ENCODE measurements around the gene LCE2C.
"Not testable (repeated sequence)": the region's sequence is repeated elsewhere in the genome, so short reads cannot be mapped to it uniquely, and the experiment has no call there.

The LCE2C gene

GRCh38 chr1:152674983-152675382 lies at the start of gene LCE2C:
Gene LCE2C, plus strand, starts transcription at chr1:152675279. Its CDS starts 737 bp downstream, at chr1:152676016.
- not testable (repeated sequence) for DNase-seq

- DNase-seq = no peak
These were observed 48.3 kb upstream of the LCE2C start for GRCh38 chr1:152626744-152627143.

- DNase-seq = no peak
These were observed 44.5 kb upstream of the LCE2C start for GRCh38 chr1:152630596-152630995.

GRCh38 chr1:152640351-152640750 lies 34.7 kb upstream of the LCE2C start:
- no peak for DNase-seq

GRCh38 chr1:152643945-152644344 lies 31.1 kb upstream of the LCE2C start:
- DNase-seq = no peak

GRCh38 chr1:152645146-152645545 lies 29.9 kb upstream of the LCE2C start:
- no peak for DNase-seq

- DNase-seq = no peak
These were observed 28.4 kb upstream of the LCE2C start for GRCh38 chr1:152646656-152647055.

GRCh38 chr1:152654110-152654509 lies 21.0 kb upstream of the LCE2C start:
- peak; percentile 11 for DNase-seq

GRCh38 chr1:152656459-152656858 lies 18.6 kb upstream of the LCE2C start:
- DNase-seq = no peak

GRCh38 chr1:152657677-152658076 lies 17.4 kb upstream of the LCE2C start:
- DNase-seq = no peak

- no peak for DNase-seq
These were observed 16.4 kb upstream of the LCE2C start for GRCh38 chr1:152658649-152659048.

GRCh38 chr1:152663098-152663497 lies 12.0 kb upstream of the LCE2C start, which contains the start of gene LCE2D:
Gene LCE2D, plus strand, starts transcription at chr1:152663380. Its CDS starts 726 bp downstream, at chr1:152664106.
- DNase-seq = no peak

- DNase-seq = not testable (repeated sequence)
These were observed 8.9 kb upstream of the LCE2C start for GRCh38 chr1:152666171-152666570.

GRCh38 chr1:152667648-152668047 lies 7.4 kb upstream of the LCE2C start:
- DNase-seq = no peak

GRCh38 chr1:152673016-152673415 lies 2.1 kb upstream of the LCE2C start:
- no peak for DNase-seq

GRCh38 chr1:152679459-152679858 lies 4.4 kb downstream of the LCE2C start:
- no peak for DNase-seq

GRCh38 chr1:152681616-152682015 lies 6.5 kb downstream of the LCE2C start:
- no peak for DNase-seq

GRCh38 chr1:152683846-152684245 lies 8.8 kb downstream of the LCE2C start:
- DNase-seq = no peak

GRCh38 chr1:152685823-152686222 lies 10.7 kb downstream of the LCE2C start, which contains the start of gene LCE2B:
Gene LCE2B, plus strand, starts transcription at chr1:152686123. Its CDS starts 721 bp downstream, at chr1:152686844.
- DNase-seq = not testable (repeated sequence)

GRCh38 chr1:152697701-152698600 lies 22.9 kb downstream of the LCE2C start, which contains the start of gene LCE2A:
Gene LCE2A, plus strand, starts transcription at chr1:152698345. Its CDS starts 557 bp downstream, at chr1:152698902.
- DNase-seq = no peak

GRCh38 chr1:152699746-152700145 lies 24.7 kb downstream of the LCE2C start:
- DNase-seq = no peak

GRCh38 chr1:152707860-152708259 lies 32.8 kb downstream of the LCE2C start, which contains the start of gene LCE4A:
Gene LCE4A, plus strand, starts transcription at chr1:152708160. Its CDS starts 916 bp downstream, at chr1:152709076.
- no peak for DNase-seq

- DNase-seq = no peak
These were observed 43.2 kb downstream of the LCE2C start for GRCh38 chr1:152718238-152718637.

GRCh38 chr1:152725261-152725660 lies 50.2 kb downstream of the LCE2C start:
- no peak for DNase-seq
